ENCODE results near the gene SIGLEC15. TPM values are rescaled to one million over a fixed set of nuclear protein-coding genes. Genes with fewer than 3 reads are reported as not detected.

SIGLEC15 gene
- total and polyA plus RNA-seq, 10 of the 15 experiments (the other 5 are each of a cell fraction or from before 2014, with no cell fraction given), result 0.09 to 0.45 TPM; not detected in 8

DNA sequence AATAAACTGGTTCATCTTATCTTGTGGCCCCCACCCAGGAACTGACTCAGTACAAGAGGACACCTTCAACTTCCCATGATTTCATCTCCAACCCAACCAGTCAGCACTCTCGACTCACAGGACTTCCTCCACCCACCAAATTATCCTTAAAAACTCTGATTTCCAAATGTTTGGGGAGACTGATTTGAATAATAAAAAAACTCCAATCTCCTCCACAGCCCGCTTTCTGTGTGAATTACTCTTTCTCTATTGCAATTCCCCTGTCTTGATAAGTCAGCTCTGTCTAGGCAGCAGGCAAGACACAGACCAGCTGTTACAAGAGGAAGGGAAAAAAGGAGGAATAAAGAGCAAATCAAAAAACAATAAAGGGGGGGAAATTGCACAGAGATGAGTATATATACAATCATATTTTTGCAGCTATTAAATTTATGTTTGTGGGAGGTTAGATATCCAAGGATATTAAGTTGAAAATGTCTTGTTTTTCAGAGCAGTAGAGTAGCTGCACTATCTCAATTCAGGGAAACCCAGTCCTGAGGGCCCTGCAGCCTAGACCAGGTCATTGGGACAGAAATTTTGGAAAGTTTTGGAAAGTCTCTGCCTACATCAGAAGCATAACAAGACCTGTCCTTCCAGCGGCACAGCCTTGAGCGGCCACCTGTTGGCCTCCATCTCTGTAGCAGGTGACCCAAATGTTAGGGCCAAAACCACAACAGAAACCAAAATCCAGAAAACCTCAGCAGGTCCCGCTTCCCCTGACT is 32.8 kb upstream of the SIGLEC15 start (continued):
- TF ChIP-seq ASH2L (IDR thresholded peaks at IDR 0.05; ENCODE audit: borderline replicate concordance, low read depth) (no peak), SMARCA5 (IDR thresholded peaks at IDR 0.05) (no peak), NFYA (IDR thresholded peaks at IDR 0.05; ENCODE audit: borderline replicate concordance, low read depth, low read length) (no peak), NR2F1 (conservative IDR thresholded peaks at IDR 0.05) (no peak), MLLT1 (IDR thresholded peaks at IDR 0.05) (no peak), EP300 (IDR thresholded peaks at IDR 0.05; ENCODE audit: borderline replicate concordance in 1 of 2, control insufficient read depth in 1 of 2, low read depth in 2 of 2, low read length in 2 of 2) (no peak), SIN3A (IDR thresholded peaks at IDR 0.05; ENCODE audit: low read depth, low read length) (no peak), RELA (IDR thresholded peaks at IDR 0.05; ENCODE audit: borderline replicate concordance, partially characterized antibody) (no peak), SPI1 (IDR thresholded peaks at IDR 0.05; ENCODE audit: borderline replicate concordance, insufficient read depth, low read depth, low read length) (no peak), ZNF274 (IDR thresholded peaks at IDR 0.05; ENCODE audit: insufficient read depth, insufficient read length) (no peak), NR2C2 (IDR thresholded peaks at IDR 0.05; ENCODE audit: borderline replicate concordance, control insufficient read depth, insufficient read length, low read depth) (no peak), ZSCAN29 (IDR thresholded peaks at IDR 0.05) (no peak), SMC3 (IDR thresholded peaks at IDR 0.05; ENCODE audit: borderline replicate concordance, low read length) (no peak), NFYB (IDR thresholded peaks at IDR 0.05; ENCODE audit: insufficient read depth, low read depth, low read length) (no peak), MTA2 (IDR thresholded peaks at IDR 0.05; ENCODE audit: low read depth) (no peak), MYB (IDR thresholded peaks at IDR 0.05; ENCODE audit: borderline replicate concordance, low read depth, low read length) (no peak)

Measured in GM12878 (cell line).